GM12878 (cell line): ENCODE data around the gene ABHD15. TPM values are rescaled to one million over a fixed set of nuclear protein-coding genes. Genes with fewer than 3 reads are reported as not detected.

Source experiments
- ATAC-seq: fragments of 200-7000 bp; cut with Tn5 transposase; 3 replicates; pipeline ENCODE4 v1.9.1; 2020; ENCODE audit warnings: mild to moderate bottlenecking, moderate library complexity
- BruUV-seq: library from RNA; stranded (reverse); fragments of 400-500 nt; replicated peaks from 2 replicates; lab custom pipeline; 2021; lab: Mats Ljungman, UMichigan
- CTCF ChIA-PET: fragments of 300-600 bp; sonication (Branson Sonifier 250); formaldehyde crosslinking; extraction: SDS; loops from one replicate; lab custom pipeline; 2021; ENCODE audit warnings: inconsistent platforms; lab: Yijun Ruan, JAX
- POLR2A ChIA-PET: fragments of 350-600 bp; formaldehyde crosslinking; extraction: SDS; loops from one replicate; lab custom pipeline; 2021; ENCODE audit warnings: inconsistent platforms; lab: Charles Lee
- RAD21 ChIA-PET: fragments of 300-600 bp; sonication (Branson Sonifier 250); formaldehyde crosslinking; loops from one replicate; lab custom pipeline; 2023; ENCODE audit warnings: antibody characterized with exemption; ENCODE audit not compliant: unreplicated experiment; lab: Charles Lee
- SMC1A ChIA-PET: fragments of 300-600 bp; sonication (Branson Sonifier 250); formaldehyde crosslinking; loops from one replicate; lab custom pipeline; 2023; ENCODE audit not compliant: unreplicated experiment, uncharacterized antibody; lab: Charles Lee
- DNase-seq: peaks from one replicate; pipeline ENCODE4 v3.0.0-alpha.2; 2011; ENCODE audit warnings: low read depth, low spot score
- FAIRE-seq: peaks from 3 replicates; lab custom pipeline; 2011; peaks lifted over from hg19 to GRCh38; lab: Jason Lieb, UNC
- H2AFZ ChIP-seq: 2 replicates; pipeline ENCODE4 v1.6.0; 2011; ENCODE audit warnings: low read depth, low read length, control low read depth; ENCODE audit not compliant: control insufficient read depth
- H3K27ac ChIP-seq: 2 replicates; pipeline ENCODE4 v1.5.1; 2011; ENCODE audit warnings: control low read depth; ENCODE audit not compliant: control insufficient read depth, insufficient read depth
- H3K27me3 ChIP-seq, 2 experiments: replicated peaks in 1 of 2; 2 replicates each; pipeline versions ENCODE4 v1.6.0 to v1.6.1; 2011; ENCODE audit warnings: low read length in 1 of 2; ENCODE audit not compliant: control insufficient read depth in 2 of 2, insufficient read depth in 2 of 2
- H3K36me3 ChIP-seq, 2 experiments: 2 replicates each; pipeline ENCODE4 v1.5.1; 2011; ENCODE audit warnings: low read length in 1 of 2; ENCODE audit not compliant: control insufficient read depth in 2 of 2, insufficient read depth in 2 of 2
- H3K4me1 ChIP-seq: 2 replicates; pipeline ENCODE4 v1.6.1; 2011; ENCODE audit warnings: mild to moderate bottlenecking, low read length, moderate library complexity, mixed read lengths; ENCODE audit not compliant: control insufficient read depth, insufficient read depth
- H3K4me2 ChIP-seq: 2 replicates; pipeline ENCODE4 v1.6.0; 2011; ENCODE audit warnings: control low read depth; ENCODE audit not compliant: control insufficient read depth, insufficient read depth
- H3K4me3 ChIP-seq: fragments of 200-600 bp; sonication (generic); 2 replicates; pipeline ENCODE4 v1.5.1; 2016
- H3K79me2 ChIP-seq: 2 replicates; pipeline ENCODE4 v1.6.0; 2011; ENCODE audit warnings: low read length; ENCODE audit not compliant: control insufficient read depth, insufficient read depth
- H3K9ac ChIP-seq: 2 replicates; pipeline ENCODE4 v1.8.0; 2011; ENCODE audit warnings: low read length, control low read depth, mixed read lengths; ENCODE audit not compliant: control insufficient read depth, insufficient read depth
- H3K9me3 ChIP-seq: replicated peaks from 3 replicates; pipeline ENCODE4 v1.5.1; 2011; ENCODE audit warnings: mild to moderate bottlenecking, low read length; ENCODE audit not compliant: control insufficient read depth, insufficient read depth
- H4K20me1 ChIP-seq: 2 replicates; pipeline ENCODE4 v1.6.0; 2011; ENCODE audit not compliant: control insufficient read depth, insufficient read depth
- ASH2L ChIP-seq: fragments of 300-600, 200-600 bp; sonication (generic); IDR thresholded peaks from 2 replicates; pipeline ENCODE4 v1.6.1; 2017; ENCODE audit warnings: low read depth, mild to moderate bottlenecking, borderline replicate concordance
- EP300 ChIP-seq, 2 experiments: fragments of 150-350 bp in 1 of 2; IDR thresholded peaks; 2 replicates each; pipeline ENCODE4 v1.6.1; 2011 to 2012; ENCODE audit warnings: low read depth in 2 of 2, low read length in 2 of 2, borderline replicate concordance in 1 of 2, improper control_type of control experiment in 1 of 2, inconsistent platforms in 1 of 2; ENCODE audit not compliant: control insufficient read depth in 1 of 2
- NFIC ChIP-seq: IDR thresholded peaks from 2 replicates; pipeline ENCODE4 v1.6.1; 2012; ENCODE audit warnings: low read depth, mild to moderate bottlenecking, inconsistent platforms, low read length, moderate library complexity
- SRF ChIP-seq, 2 experiments: IDR thresholded peaks; 2 replicates each; pipeline ENCODE4 v1.6.1; 2011; ENCODE audit warnings: low read depth in 2 of 2, low read length in 2 of 2, mild to moderate bottlenecking in 1 of 2, moderate library complexity in 1 of 2
- ZNF592 ChIP-seq: fragments of 450-650 bp; IDR thresholded peaks from 2 replicates; pipeline ENCODE4 v1.6.1; 2017; ENCODE audit warnings: mild to moderate bottlenecking, moderate library complexity
- WGBS: methylation state at CpG from one replicate; pipeline ENCODE4 v1.1.6; 2016; ENCODE audit warnings: low lambda C conversion rate; ENCODE audit not compliant: insufficient replicate concordance, insufficient coverage; ENCODE audit errors: missing lambda C conversion rate; 5-methylcytosine and 5-hydroxymethylcytosine counted together
- in situ Hi-C: fragments of 300-500 bp; cut with MboI; formaldehyde crosslinking; loops from 9 replicates; pipeline ENCODE4 v1.14.3; 2018; ENCODE audit warnings: mixed read lengths
- intact Hi-C: fragments of 100-400 bp; cut with micrococcal nuclease; formaldehyde crosslinking; loops from one replicate; pipeline ENCODE4 v1.14.2; 2022; ENCODE audit not compliant: unreplicated experiment
- polyA plus RNA-seq, 11 experiments: library from polyadenylated mRNA; depleted of rRNA in 4 of 11; unstranded in 6 of 11; stranded (reverse) in 5 of 11; fragments of >200 nt; fragmentation: Nextera tagmentation in 4 of 11; fragmentation: Illumina TruSeq in 1 of 11; extraction: Ambion mirVana in 4 of 11; extraction: Trizol in 1 of 11; gene quantifications; 1 replicate in 1 of 11; 2 replicates in 10 of 11; pipeline versions ENCODE4 v1.2.1 to v1.2.3, GENCODE V29; 2011 to 2016; ENCODE audit warnings: inconsistent platforms in 2 of 11, missing spikeins in 2 of 11, low read depth in 1 of 11
- total RNA-seq, 4 experiments: library from RNA; depleted of rRNA in 3 of 4; stranded (reverse); fragments of >200 nt in 3 of 4; fragmentation: Illumina TruSeq in 1 of 4; extraction: Trizol in 1 of 4; gene quantifications; 2 replicates each; pipeline versions ENCODE4 v1.2.1 to v1.2.3, GENCODE V29; 2013 to 2021
- TF ChIP-seq, protein P1 (sequence below): IDR thresholded peaks from 2 replicates; pipeline ENCODE4 v1.6.1; 2012; ENCODE audit warnings: low read depth, low read length, improper control_type of control experiment
- TF ChIP-seq, protein P2 (sequence below): IDR thresholded peaks from 2 replicates; pipeline ENCODE4 v1.6.1; 2012; ENCODE audit warnings: low read length, inconsistent platforms
- TF ChIP-seq, protein P3 (sequence below): fragments of 450-650 bp; IDR thresholded peaks from 2 replicates; pipeline ENCODE4 v1.6.1; 2018; ENCODE audit warnings: mild to moderate bottlenecking, low read depth, moderate library complexity; ENCODE audit not compliant: partially characterized antibody

Gene ABHD15
- total and polyA plus RNA-seq, 10 of the 15 experiments (the other 5 are each of a cell fraction or from before 2014, with no cell fraction given), result 2.1 to 9.2 (median 4.9) TPM

GRCh38 chr17:29613352-29613837 is 46.6 kb upstream of the ABHD15 start (continued):
- TF ChIP-seq ZNF592, result no peak

- Histone ChIP-seq H3K9me3 (no peaks in the 10 kb centered on the region; the same call in 2 of the 3 replicates), H3K27ac (no peak overlapping the region), H3K27me3 (peaks cover 4 to 6% of the 10 kb centered on the region in 2 experiments; a peak in 3 of 4 replicates), H3K4me3 (peak overlapping the region; percentile 30; the same call in 1 of the 2 replicates), H3K36me3 (no peaks in the 10 kb centered on the region), H2AFZ (peak overlapping the region; percentile 78; the same call in 1 of the 2 replicates), H3K79me2 (no peaks in the 10 kb centered on the region), H3K4me1 (peaks cover 33% of the 10 kb centered on the region), H3K4me2 (peak overlapping the region; percentile 53), H4K20me1 (no peaks in the 10 kb centered on the region), H3K9ac (no peak overlapping the region)
- SMC1A ChIA-PET, result interaction anchor here (0.8 to 1.4 kb wide), 3 partner anchors 29 to 33 kb away, joined by 3 read pairs; no protein-coding TSS in a partner anchor
- in situ Hi-C loops (no loop called here), intact Hi-C loops (loop anchor here (1.0 to 10.0 kb wide), 3 partner anchors 32 to 322 kb away; partner anchors contain the start of gene SSH2)
- POLR2A ChIA-PET, result interaction anchor here (1.5 kb wide), 1 partner anchor 20 kb away, joined by 4 read pairs; the partner anchor contains the start of gene ANKRD13B
- CTCF ChIA-PET, result interaction anchor here (0.6 to 7.1 kb wide), 14 partner anchors 8 to 315 kb away, joined by 3 to 82 read pairs (median 4); partner anchors contain the start of gene ANKRD13B
- BruUV-seq, result no TSS peak
- WGBS, result 73% methylated on average over 59 of the region's 85 CpGs
- DNase-seq (no peak), ATAC-seq (no peak), FAIRE-seq (no peak)
- RAD21 ChIA-PET, result interaction anchor here (0.9 to 3.1 kb wide), 6 partner anchors 18 to 242 kb away, joined by 3 to 20 read pairs (median 4); partner anchors contain the start of gene ANKRD13B
- TF ChIP-seq, protein P1, sequence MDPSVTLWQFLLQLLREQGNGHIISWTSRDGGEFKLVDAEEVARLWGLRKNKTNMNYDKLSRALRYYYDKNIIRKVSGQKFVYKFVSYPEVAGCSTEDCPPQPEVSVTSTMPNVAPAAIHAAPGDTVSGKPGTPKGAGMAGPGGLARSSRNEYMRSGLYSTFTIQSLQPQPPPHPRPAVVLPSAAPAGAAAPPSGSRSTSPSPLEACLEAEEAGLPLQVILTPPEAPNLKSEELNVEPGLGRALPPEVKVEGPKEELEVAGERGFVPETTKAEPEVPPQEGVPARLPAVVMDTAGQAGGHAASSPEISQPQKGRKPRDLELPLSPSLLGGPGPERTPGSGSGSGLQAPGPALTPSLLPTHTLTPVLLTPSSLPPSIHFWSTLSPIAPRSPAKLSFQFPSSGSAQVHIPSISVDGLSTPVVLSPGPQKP, result no peak
- TF ChIP-seq EP300 (IDR thresholded peaks at IDR 0.05; ENCODE audit: borderline replicate concordance in 1 of 2, control insufficient read depth in 1 of 2, low read depth in 2 of 2, low read length in 2 of 2) (no peak), NFIC (no peak), ASH2L (no peak), SRF (IDR thresholded peaks at IDR 0.05; ENCODE audit: low read depth in 2 of 2, low read length in 2 of 2) (no peak)
- TF ChIP-seq, protein P2, sequence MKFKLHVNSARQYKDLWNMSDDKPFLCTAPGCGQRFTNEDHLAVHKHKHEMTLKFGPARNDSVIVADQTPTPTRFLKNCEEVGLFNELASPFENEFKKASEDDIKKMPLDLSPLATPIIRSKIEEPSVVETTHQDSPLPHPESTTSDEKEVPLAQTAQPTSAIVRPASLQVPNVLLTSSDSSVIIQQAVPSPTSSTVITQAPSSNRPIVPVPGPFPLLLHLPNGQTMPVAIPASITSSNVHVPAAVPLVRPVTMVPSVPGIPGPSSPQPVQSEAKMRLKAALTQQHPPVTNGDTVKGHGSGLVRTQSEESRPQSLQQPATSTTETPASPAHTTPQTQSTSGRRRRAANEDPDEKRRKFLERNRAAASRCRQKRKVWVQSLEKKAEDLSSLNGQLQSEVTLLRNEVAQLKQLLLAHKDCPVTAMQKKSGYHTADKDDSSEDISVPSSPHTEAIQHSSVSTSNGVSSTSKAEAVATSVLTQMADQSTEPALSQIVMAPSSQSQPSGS, result no peak
- TF ChIP-seq, protein P3, sequence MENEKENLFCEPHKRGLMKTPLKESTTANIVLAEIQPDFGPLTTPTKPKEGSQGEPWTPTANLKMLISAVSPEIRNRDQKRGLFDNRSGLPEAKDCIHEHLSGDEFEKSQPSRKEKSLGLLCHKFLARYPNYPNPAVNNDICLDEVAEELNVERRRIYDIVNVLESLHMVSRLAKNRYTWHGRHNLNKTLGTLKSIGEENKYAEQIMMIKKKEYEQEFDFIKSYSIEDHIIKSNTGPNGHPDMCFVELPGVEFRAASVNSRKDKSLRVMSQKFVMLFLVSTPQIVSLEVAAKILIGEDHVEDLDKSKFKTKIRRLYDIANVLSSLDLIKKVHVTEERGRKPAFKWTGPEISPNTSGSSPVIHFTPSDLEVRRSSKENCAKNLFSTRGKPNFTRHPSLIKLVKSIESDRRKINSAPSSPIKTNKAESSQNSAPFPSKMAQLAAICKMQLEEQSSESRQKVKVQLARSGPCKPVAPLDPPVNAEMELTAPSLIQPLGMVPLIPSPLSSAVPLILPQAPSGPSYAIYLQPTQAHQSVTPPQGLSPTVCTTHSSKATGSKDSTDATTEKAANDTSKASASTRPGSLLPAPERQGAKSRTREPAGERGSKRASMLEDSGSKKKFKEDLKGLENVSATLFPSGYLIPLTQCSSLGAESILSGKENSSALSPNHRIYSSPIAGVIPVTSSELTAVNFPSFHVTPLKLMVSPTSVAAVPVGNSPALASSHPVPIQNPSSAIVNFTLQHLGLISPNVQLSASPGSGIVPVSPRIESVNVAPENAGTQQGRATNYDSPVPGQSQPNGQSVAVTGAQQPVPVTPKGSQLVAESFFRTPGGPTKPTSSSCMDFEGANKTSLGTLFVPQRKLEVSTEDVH, result no peak
These were observed 45.8 kb upstream of the ABHD15 start for GRCh38 chr17:29612404-29613280.
